Retinal pigment epithelial cell (primary cell): ENCODE measurements around the gene ADGRE2.
"Not testable (repeated sequence)": the region's sequence is repeated elsewhere in the genome, so short reads cannot be mapped to it uniquely, and the experiment has no call there.

Source experiments
- DNase-seq: peaks from one replicate; pipeline ENCODE4 v3.0.0-alpha.2; 2010; ENCODE audit warnings: low read depth
- H3K4me3 ChIP-seq: 2 replicates; pipeline ENCODE4 v1.5.1; 2011; ENCODE audit warnings: mild to moderate bottlenecking, low read length, control low read depth, moderate library complexity
- TF ChIP-seq, protein P1 (sequence below): conservative IDR thresholded peaks from 2 replicates; pipeline ENCODE4 v1.5.1; 2011; ENCODE audit warnings: low read depth, low read length, control low read depth, inconsistent platforms

ADGRE2 gene

GRCh38 chr19:14772995-14773394 is 5.4 kb downstream of the ADGRE2 start:
- no peak overlapping the region for H3K4me3 ChIP-seq
- DNase-seq, result no peak
- TF ChIP-seq, protein P1, sequence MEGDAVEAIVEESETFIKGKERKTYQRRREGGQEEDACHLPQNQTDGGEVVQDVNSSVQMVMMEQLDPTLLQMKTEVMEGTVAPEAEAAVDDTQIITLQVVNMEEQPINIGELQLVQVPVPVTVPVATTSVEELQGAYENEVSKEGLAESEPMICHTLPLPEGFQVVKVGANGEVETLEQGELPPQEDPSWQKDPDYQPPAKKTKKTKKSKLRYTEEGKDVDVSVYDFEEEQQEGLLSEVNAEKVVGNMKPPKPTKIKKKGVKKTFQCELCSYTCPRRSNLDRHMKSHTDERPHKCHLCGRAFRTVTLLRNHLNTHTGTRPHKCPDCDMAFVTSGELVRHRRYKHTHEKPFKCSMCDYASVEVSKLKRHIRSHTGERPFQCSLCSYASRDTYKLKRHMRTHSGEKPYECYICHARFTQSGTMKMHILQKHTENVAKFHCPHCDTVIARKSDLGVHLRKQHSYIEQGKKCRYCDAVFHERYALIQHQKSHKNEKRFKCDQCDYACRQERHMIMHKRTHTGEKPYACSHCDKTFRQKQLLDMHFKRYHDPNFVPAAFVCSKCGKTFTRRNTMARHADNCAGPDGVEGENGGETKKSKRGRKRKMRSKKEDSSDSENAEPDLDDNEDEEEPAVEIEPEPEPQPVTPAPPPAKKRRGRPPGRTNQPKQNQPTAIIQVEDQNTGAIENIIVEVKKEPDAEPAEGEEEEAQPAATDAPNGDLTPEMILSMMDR, result no peak

- no peak overlapping the region for H3K4me3 ChIP-seq
- TF ChIP-seq, protein P1, result no peak
- no peak for DNase-seq
Measured at GRCh38 chr19:14772467-14772866, 5.9 kb downstream of the ADGRE2 start.

GRCh38 chr19:14770944-14771839 is 7.2 kb downstream of the ADGRE2 start:
- TF ChIP-seq, protein P1, result no peak
- no peak for DNase-seq
- no peak overlapping the region for H3K4me3 ChIP-seq

DNA sequence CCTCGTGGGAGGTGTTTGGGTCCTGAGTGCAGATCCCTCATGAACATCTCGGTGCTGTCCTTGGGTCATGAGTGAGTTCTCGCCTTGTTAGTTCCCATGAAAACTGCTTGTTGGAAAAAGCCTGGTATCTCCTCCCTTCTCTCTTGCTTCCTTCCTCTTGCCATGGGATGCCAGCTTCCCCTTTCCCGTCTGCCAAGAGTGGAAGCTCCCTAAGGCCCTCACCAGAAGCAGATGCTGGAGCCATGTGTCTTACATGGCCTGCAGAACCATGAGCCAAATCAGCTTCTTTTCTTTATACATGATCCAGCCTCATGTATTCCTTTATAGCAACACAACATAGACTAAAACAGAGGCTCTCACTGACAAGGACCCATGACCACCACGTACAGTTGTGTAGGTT is 8.2 kb downstream of the ADGRE2 start:
- H3K4me3 ChIP-seq, result no peak overlapping the region
- TF ChIP-seq, protein P1, result no peak
- DNase-seq, result no peak

DNA sequence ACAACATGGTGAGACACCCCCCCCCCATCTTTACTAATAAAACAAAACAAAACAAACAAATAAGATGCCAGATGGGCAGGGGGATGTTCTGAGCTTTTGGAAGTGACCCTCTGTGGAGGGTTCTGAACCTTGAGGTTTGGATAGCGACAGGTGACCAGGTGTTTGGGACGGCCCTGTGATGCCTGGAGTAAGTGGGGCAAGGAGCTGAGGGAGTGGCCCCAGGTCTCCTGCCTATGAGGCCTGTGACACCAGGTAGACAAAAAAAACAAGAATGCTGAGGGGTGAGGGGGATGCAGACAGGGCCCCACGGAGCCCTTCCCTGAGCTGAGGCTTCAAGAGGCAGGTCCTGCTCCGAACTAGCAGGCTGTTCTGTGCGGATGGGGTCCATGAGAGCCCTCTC is 9.2 kb downstream of the ADGRE2 start:
- no peak for DNase-seq
- no peak overlapping the region for H3K4me3 ChIP-seq
- TF ChIP-seq, protein P1, result no peak

GRCh38 chr19:14768001-14768400 is 10.4 kb downstream of the ADGRE2 start:
- DNase-seq, result no peak
- TF ChIP-seq, protein P1, result no peak

GRCh38 chr19:14767466-14767971 is 10.8 kb downstream of the ADGRE2 start:
- H3K4me3 ChIP-seq, result no peak overlapping the region
- no peak for DNase-seq
- TF ChIP-seq, protein P1, result no peak

More at GRCh38 chr19:14768001-14768400, 10.4 kb downstream of the ADGRE2 start:
- no peak overlapping the region for H3K4me3 ChIP-seq

- not testable (repeated sequence) for H3K4me3 ChIP-seq, DNase-seq
Measured at GRCh38 chr19:14765841-14766240, 12.5 kb downstream of the ADGRE2 start.

GRCh38 chr19:14765403-14765802 is 13.0 kb downstream of the ADGRE2 start:
- DNase-seq, result not testable (repeated sequence)

More at GRCh38 chr19:14765403-14765802, 13.0 kb downstream of the ADGRE2 start:
- H3K4me3 ChIP-seq, result not testable (repeated sequence)
